ENCODE measurements around the gene EEF1A2.
A peak's percentile ranks its signal among the peaks of the same experiment; 100 is the strongest.
"Not testable (repeated sequence)": the region's sequence is repeated elsewhere in the genome, so short reads cannot be mapped to it uniquely, and the experiment has no call there.

The EEF1A2 gene

GRCh38 chr20:63484236-63484635 is 14.6 kb downstream of the EEF1A2 start:
- no peak for DNase-seq

- DNase-seq: no peak
Observed at GRCh38 chr20:63483834-63484233, 15.0 kb downstream of the EEF1A2 start.

GRCh38 chr20:63482021-63482587 is 16.8 kb downstream of the EEF1A2 start:
- no peak for DNase-seq

GRCh38 chr20:63481503-63481902 is 17.4 kb downstream of the EEF1A2 start:
- DNase-seq: no peak

GRCh38 chr20:63479695-63480419 is 19.0 kb downstream of the EEF1A2 start:
- DNase-seq: not testable (repeated sequence)

- DNase-seq: no peak
Observed at GRCh38 chr20:63478346-63479302, 20.3 kb downstream of the EEF1A2 start.

- no peak for DNase-seq
Observed at GRCh38 chr20:63477944-63478343, 20.9 kb downstream of the EEF1A2 start.

- DNase-seq: no peak
Observed at GRCh38 chr20:63477061-63477616, 21.7 kb downstream of the EEF1A2 start.

GRCh38 chr20:63475209-63475608 is 23.7 kb downstream of the EEF1A2 start:
- no peak for DNase-seq

GRCh38 chr20:63473555-63474449 is 25.1 kb downstream of the EEF1A2 start:
- peak; percentile 32 for DNase-seq

GRCh38 chr20:63472862-63473390 is 26.0 kb downstream of the EEF1A2 start:
- DNase-seq: no peak

GRCh38 chr20:63471981-63472831 is 26.7 kb downstream of the EEF1A2 start, which contains the start of gene KCNQ2:
Gene KCNQ2 (minus strand): TSS chr20:63472655. CDS start chr20:63472463, 192 bp downstream.
- peak; percentile 63 for DNase-seq

- DNase-seq: no peak
Observed at GRCh38 chr20:63471717-63471980, 27.2 kb downstream of the EEF1A2 start.

GRCh38 chr20:63471002-63471716 is 27.7 kb downstream of the EEF1A2 start:
- no peak for DNase-seq

GRCh38 chr20:63470410-63470809 is 28.5 kb downstream of the EEF1A2 start:
- no peak for DNase-seq

GRCh38 chr20:63469713-63470101 is 29.2 kb downstream of the EEF1A2 start:
- DNase-seq: no peak

- DNase-seq: no peak
Observed at GRCh38 chr20:63469019-63469712, 29.7 kb downstream of the EEF1A2 start.

GRCh38 chr20:63468421-63468820 is 30.5 kb downstream of the EEF1A2 start:
- DNase-seq: no peak

- no peak for DNase-seq
Observed at GRCh38 chr20:63467294-63468083, 31.4 kb downstream of the EEF1A2 start.

All from NCI-H1436 (cell line).